Mammary epithelial cell (primary cell): Measurements from ENCODE around the gene NTHL1.

ENCODE experiments used
- EZH2 ChIP-seq: IDR thresholded peaks from 2 replicates; pipeline ENCODE4 v1.6.1; 2012; ENCODE audit warnings: low read length, inconsistent platforms, borderline replicate concordance
- TF ChIP-seq, protein P1 (sequence below), 2 donors: IDR thresholded peaks in 1 of 2; conservative IDR thresholded peaks in 1 of 2; 2 replicates each; pipeline ENCODE4 v1.5.1; 2011 to 2012; ENCODE audit warnings: inconsistent platforms in 2 of 2, low read length in 2 of 2, mild to moderate bottlenecking in 2 of 2, control low read depth in 1 of 2, low read depth in 1 of 2; ENCODE audit not compliant: insufficient read depth in 1 of 2; ENCODE audit errors: extremely low read depth in 1 of 2

DNA sequence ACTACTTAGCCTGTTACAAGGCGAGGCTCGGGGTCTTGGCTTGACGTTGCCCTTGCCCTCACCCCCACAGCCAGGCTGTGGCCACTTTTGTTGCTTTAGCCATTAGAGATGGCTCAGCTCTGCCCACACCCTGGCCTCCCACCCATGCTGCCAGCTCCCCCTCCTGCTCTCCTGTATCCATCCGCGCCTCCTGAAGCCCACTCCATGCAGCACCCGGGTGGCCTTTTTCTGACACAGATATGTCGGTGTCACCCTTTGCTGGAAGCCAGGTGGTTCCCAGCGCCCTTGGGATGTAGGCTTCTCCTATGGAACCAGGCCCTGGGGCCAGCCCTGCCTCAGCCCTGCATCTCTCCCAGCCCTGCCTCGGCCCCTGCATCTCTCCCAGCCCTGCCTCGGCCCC, 9.8 kb upstream of the NTHL1 start:
- TF ChIP-seq, protein P1, sequence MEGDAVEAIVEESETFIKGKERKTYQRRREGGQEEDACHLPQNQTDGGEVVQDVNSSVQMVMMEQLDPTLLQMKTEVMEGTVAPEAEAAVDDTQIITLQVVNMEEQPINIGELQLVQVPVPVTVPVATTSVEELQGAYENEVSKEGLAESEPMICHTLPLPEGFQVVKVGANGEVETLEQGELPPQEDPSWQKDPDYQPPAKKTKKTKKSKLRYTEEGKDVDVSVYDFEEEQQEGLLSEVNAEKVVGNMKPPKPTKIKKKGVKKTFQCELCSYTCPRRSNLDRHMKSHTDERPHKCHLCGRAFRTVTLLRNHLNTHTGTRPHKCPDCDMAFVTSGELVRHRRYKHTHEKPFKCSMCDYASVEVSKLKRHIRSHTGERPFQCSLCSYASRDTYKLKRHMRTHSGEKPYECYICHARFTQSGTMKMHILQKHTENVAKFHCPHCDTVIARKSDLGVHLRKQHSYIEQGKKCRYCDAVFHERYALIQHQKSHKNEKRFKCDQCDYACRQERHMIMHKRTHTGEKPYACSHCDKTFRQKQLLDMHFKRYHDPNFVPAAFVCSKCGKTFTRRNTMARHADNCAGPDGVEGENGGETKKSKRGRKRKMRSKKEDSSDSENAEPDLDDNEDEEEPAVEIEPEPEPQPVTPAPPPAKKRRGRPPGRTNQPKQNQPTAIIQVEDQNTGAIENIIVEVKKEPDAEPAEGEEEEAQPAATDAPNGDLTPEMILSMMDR (conservative IDR thresholded peaks at IDR 0.05 in 1 of 2, IDR thresholded peaks at IDR 0.05 in 1 of 2; ENCODE audit: extremely low read depth in 1 of 2, insufficient read depth in 1 of 2, low read depth in 1 of 2, low read length in 2 of 2), result no peak
- no peak for TF ChIP-seq EZH2
